Body of pancreas (tissue), 4 donors: ENCODE data around the gene ANGPTL8.

ENCODE experiments used
- CTCF ChIP-seq, 7 experiments: fragments of 450-650 bp in 4 of 7; fragments of 200-600 bp in 3 of 7; sonication (generic) in 3 of 7; IDR thresholded peaks; one replicate each; pipeline ENCODE4 v1.5.1; 2016 to 2019; ENCODE audit warnings: antibody characterized with exemption in 7 of 7
- POLR2A ChIP-seq, 3 donors: fragments of 450-650 bp; IDR thresholded peaks; one replicate each; pipeline ENCODE4 v1.6.1; 2016; ENCODE audit warnings: antibody characterized with exemption in 3 of 3, mild to moderate bottlenecking in 2 of 3

- TF ChIP-seq POLR2A (IDR thresholded peaks at IDR 0.05) (no peak), CTCF (IDR thresholded peaks at IDR 0.05) (no peak)
Observed at GRCh38 chr19:11278670-11279069, 39.3 kb downstream of the ANGPTL8 start.
